ENCODE results near the gene ZNF837. TPM values are rescaled to one million over a fixed set of nuclear protein-coding genes. Genes with fewer than 3 reads are reported as not detected.
"Not testable (repeated sequence)": the region's sequence is repeated elsewhere in the genome, so short reads cannot be mapped to it uniquely, and the experiment has no call there.

ZNF837 gene
- total RNA-seq, 1 donor from 2014 or later: 1.5 TPM

DNA sequence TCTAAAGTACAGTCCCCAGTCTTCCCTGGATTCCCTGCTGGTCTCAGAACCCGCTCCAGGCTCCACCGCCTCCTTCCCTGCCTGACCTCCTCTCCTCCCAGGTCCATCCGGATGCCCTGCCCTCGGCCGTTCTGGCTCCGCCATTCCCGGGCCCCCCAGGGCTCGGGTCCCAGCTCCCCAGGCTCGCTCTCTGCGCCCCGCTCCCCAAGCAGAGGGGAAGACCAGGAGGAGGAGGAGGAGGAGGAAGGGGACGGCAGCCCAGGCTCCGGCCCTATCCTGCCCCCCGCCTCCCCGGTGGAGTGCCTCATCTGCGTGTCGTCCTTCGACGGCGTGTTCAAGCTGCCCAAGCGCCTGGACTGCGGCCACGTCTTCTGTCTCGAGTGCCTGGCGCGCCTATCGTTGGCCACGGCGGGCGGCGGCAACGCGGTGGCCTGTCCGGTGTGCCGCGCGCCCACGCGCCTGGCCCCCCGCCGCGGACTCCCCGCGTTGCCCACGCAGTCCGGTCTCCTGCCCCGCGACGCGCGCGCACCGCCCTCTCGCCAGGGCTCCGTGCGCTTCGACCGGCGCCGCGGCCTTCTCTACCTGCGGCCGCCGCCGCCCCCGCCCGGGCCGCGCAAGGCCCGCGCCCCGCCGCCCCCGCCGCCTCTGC lies 15.3 kb upstream of the ZNF837 start:
- no peak for DNase-seq

DNA sequence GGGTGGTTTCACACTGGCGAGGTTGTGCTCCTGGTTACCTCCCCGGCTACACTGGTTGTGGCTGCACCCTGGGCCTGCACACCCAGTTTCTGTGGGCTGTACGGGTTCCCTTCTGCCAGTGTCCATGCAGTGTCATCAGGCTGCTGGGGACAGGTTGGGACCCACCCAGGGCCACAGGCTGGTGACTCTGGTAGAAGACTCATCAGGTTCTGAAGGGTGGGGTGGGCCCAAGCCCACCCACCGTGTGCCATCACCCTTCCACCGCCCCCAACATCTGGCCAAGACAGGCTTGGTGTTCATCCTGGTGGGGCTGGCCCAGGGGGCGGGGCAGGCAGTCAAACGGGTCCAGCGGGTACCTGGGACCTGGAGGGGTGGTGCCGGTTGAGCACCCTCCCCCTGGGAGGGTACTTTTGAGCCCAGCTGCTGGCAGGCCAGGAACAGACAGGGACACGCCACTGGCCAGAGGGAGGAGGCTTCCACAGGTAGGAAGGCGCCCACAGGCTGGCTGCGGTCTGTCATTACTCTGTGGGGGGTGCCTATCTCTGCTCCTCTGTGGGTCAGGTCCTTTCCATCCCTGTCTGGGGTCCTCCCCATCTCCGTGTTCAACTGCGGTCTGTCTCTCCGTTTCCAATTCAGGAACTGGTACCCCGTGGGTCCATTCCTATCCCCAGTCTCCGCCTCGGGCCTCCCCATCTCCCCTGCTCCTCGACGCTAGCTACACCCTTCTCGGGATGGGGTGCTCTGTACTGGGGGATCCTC lies 14.6 kb upstream of the ZNF837 start, which contains the start of gene RNF225:
Gene RNF225, plus strand, starts transcription at position 437 of the 759 bp plus-strand sequence. CDS start 434 bp downstream, outside the sequence.
- no peak for DNase-seq

DNA sequence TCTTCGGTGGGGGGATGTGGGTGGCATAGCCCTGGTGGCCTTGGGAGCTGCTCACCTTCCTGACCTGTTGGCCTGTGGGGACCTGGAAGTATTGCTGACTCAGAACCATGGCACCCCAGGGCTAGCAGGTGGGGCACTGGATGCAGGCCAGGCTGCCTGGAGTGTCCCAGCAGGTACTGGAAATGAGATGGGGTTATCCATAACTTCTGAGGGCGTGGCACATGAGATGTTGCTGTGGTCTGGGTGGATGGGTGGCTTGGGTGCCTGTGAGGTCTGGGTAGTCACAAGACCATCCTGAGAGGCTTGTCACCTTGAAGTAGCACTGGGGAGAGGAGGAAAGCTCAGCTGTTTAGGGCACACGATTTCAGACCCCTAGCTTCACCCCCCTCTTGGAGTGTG lies 14.0 kb upstream of the ZNF837 start:
- DNase-seq: no peak

DNA sequence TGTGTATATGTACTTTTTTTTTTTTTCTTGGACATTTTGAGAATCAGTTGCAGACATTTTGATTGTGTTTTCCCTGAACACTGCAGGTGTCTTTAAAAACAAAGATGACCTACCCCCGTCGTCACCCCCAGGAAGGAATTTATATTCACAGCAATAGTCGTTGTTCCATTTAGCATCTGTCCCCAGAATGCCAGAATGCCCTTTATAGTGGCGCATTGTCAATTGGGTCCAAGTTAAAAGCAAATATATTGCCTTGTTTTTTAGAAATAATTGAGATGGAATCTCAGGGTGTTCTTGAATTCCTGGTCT lies 12.8 kb upstream of the ZNF837 start:
- no peak for DNase-seq

DNA sequence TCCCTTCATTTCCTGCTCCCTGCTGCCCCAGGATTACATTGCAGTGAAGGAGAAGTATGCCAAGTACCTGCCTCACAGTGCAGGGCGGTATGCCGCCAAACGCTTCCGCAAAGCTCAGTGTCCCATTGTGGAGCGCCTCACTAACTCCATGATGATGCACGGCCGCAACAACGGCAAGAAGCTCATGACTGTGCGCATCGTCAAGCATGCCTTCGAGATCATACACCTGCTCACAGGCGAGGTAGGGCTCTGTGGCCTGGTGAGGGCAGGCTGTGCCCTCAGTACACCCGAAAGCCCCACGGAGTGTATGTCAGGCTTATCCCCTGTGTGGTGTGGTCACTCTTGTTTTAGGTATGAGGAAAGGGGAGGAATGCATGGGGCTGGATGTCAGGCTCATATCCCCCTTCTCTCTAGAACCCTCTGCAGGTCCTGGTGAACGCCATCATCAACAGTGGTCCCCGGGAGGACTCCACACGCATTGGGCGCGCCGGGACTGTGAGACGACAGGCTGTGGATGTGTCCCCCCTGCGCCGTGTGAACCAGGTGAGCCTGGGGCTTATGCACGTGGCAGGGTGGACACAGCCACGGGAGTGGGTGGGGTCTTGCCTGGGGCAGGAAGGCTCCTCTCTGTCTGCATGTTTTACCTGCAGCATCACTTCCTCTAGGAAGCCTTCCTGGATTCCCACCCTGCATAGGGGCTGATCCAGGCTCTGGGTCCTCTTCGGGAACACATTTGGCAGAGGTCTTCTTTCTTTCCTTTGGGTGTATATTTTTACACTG lies 12.3 kb upstream of the ZNF837 start:
- no peak for DNase-seq

DNA sequence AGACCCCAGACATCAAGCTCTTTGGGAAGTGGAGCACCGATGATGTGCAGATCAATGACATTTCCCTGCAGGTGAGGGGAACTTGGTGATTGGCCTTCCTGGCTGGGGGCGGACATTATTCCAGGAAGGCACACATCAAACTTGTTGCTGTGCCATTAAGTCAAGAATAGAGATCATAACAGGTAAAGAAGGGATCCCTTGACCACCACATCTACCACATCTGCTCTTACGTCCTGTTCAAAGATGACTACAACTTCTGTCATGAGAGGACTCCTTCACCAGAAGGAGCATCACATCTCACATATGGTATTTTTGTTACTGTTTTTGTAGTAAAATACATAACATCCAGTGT lies 7.3 kb upstream of the ZNF837 start:
- no peak for DNase-seq

DNA sequence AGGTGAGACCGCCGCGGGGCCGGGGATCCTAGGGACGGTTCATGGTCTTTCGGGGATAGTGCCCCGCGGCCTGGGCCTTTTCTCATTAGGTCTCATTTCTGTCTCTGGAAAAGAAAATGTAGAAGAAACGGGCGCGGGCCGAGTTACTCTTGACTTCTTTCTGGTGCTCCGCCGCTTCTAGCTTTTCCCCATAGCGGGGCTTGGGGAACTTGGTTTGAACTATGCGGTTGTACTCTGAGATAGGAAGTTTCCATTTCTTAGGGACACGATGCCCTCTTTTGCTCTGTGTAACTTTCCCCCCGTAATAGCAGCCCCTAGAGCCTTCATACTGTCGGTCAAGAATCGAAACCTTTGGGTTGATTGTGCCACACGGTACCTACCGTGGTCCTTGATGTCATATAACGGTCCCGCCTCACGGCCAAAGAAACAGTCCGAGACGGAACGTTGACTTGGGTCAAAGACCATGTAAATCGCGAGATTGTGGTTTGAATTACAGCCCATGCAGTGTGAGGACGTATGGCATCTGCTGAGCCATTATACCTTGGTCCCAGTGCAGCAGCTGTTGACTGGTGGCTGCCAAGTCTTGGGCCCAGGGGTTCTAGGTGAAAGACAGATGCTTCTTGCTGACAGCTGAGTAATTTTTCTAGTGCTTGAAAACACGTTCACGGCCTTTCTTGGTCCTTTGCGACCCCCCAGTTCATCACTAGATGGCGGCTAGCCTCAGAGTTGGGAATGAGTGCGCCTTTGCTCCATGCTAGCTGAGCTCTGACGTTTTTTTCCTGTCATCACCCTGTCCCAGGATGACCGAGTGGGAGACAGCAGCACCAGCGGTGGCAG lies 6.7 kb upstream of the ZNF837 start:
- DNase-seq: no peak

DNA sequence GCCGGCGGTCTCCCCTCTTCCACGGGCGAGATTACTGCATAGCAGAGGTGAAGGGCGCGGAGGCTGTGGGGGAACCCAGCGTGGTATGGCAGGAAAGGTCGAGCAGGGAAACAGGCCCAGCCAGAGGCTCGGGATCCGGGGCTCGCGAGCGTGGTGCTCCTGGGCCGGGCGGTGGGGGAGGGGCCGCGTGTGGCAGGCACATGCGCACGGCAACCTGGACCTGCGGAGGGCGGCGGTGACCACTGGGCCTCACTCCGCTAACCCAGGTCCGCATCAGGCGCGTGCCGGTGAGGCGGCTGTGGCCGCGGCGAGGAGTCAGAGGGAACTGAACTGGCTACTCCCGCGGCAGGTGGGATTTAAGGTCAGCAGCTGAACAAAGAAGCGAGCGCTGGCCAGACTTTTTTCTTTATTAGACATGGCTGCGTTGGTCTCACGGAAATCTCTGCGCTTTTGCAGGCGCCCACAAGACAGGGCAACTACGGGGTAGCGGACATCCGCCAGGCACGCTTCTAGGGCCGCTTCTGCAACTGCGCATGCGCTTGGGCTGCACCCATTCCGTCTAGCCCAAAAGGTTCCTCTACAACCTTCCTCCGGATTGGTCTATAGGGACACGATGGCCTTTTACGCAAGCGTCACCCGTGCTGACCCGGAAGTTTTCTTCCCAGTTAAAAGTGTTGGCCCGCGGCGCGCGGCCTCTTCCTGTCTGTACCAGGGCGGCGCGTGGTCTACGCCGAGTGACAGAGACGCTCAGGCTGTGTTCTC lies 5.9 kb upstream of the ZNF837 start, which contains the start of gene RPS5:
Gene RPS5, plus strand, starts transcription at position 694 of the 762 bp plus-strand sequence. CDS start 869 bp downstream, outside the sequence.
- DNase-seq: peak; percentile 99

DNA sequence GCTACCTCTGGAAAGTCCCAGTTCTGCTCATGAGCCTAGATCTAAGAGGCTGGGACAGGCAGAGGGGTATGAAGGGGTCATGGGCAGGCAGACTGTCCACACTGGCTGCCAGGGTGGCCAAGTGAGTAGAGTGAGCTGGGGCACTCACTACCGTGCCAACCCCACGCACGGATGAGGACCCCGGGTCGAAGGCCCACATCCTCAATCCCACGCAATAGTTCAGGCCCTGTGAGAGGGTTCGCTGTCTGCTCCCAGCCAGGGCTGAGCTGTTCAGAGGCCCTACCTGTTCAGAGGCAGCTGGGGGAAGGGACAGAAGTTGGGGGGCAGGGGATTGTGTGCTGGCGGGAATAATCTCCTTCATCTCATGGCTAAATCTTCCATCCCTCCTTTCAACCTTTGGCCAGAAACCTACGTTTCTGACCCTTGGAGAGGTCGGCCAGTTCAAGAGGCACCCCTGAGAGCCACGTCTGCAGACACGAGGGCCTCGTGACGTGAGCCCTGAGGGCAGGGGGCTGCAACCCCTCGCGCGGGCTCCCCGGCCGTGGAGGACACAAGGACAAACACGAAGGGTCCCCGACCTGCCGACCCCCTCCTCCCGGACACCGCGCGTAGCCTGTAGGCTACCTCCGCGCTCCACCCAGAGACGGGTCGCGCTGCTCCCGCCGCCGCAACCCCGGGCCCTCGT lies 5.2 kb upstream of the ZNF837 start:
- no peak for DNase-seq

DNA sequence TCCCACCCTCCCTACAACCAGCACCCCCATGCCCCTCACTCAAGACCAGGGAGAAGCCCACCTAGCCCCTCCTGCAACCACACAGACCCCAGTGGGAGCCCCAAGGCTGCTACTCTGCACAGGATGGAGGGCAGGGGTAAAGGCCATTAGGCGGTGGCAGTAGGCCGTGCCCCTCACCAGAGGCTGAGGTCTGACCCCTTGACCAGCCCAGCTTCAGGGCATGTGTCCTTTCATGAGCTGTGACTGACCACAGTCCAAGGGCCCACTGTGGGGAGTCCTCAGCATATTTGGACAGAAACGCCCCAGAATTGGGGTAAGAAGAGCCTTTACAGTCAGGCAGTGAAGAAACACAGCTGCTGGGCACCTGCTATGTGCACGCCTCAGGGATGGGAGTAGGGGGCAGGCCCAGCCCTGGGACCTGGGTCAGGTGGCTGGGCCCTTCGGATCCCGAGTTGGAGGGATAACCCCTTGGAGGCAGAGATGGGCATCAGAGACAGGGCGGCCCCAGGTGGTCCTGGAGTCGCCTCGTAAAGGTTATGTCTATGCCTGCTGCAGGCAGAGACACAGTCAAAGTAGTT lies 4.6 kb upstream of the ZNF837 start:
- no peak for DNase-seq

DNA sequence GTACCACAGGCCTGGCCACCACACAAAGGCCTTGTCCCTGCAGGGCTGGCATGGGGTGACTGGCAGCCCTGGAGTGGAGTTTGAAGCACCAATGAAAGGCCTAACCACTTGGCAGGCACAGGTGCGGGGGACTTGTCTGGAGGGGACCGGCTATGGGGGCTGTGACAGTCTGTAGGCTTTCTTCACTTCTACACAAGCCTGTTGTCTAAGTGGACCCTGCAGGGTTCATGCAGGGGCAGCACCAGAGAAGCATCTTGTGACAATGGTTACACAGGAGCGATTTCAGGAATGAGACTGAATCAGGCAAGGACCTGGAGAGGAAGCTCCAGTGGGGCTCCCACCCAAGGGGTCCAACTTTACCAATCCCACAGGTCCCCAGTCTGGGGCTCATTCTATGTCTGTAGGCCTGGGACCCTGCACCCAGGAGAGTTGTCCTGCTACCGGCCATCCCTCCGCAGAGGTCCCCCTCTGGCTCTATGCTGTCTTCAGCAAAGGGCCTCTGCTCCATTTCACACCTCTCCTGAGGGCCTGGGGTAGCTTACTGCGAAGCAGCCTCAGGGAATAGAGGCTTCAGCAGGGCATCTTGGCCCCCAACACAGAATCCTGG lies 2.3 kb upstream of the ZNF837 start:
- no peak for DNase-seq

DNA sequence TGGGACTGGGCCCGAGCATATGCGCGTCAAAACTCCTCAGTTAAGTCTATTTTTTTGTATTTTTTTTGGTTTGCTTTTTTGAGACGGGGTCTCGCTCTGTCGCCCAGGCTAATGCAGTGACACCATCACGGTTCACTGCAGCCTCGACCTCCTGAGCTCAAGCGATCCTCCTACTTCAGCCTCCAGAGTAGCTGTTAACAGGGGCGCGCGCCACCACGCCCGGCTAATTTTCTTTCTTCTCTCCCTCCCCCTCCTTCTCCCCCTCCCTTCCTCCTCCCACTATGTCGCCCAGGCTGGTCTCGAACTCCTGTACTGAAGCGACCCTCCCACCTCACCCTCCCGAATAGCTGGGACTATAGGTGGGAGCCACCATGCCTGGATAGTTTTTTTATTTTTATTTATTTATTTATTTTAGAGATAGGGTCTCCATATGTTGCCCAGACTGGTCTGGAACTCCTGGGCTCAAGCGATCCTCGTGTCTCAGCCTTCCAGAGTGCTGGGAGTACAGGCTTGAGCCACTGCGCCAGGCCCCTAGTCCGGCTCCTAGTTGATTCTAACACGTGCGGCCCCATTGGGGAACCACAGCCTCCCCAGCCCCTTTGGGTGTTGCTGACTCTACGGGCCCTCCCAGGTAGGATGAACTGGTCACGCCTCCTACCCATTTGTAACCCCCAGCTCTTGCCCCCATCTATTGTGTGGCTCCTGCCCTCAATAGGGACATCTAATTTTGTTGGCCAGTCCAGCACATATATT lies 806 bp upstream of the ZNF837 start:
- DNase-seq: no peak

DNA sequence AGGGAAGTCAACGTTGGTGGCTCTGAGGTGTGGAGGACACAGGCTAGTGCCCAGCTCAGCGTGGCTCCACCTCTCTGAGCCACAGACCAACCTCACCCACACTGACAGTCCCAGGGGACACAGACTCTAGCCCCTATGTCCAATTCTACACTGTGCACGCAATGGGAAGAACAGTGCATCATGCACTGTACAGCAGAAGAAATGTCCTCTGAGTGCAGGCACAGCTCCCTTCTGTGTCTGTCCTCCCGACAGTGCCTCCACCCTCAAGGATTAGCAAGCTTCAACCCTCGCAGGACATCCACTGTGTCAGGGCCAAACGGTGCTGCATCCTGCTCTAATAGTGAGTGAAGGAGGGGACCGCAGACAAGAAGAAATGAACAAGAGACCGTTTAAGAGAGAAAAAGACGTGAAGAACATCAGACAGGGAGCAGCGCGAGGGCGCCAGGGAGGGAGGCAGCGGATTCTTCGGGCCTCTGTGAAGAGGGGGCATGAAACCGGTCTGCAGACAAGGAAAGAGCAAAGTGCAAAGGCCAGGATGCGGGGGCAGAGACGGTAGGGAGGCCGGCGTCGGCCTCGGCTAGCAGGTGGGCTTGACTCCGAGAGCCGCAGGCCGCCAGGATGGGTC lies 681 bp downstream of the ZNF837 start:
- DNase-seq: no peak

DNA sequence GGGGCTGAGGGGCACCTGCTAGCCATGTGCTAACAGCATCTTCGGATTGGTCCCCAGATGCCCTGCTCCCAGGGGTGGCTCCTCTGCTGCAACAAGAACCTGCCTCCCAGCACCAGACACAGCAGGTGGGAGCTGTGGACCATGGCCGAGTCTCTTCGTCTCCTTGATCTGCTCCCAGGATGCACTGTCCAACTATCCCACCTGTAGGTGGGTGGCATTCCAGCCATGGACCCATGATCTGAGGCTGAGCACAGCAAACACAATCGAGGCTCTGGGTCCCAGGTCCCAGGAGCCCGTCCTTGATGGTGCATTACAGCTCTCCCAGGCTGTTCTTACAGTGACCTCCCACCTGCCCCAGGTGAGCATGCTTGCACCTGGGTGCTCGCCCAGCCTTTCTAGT lies 1.6 kb downstream of the ZNF837 start:
- no peak for DNase-seq

DNA sequence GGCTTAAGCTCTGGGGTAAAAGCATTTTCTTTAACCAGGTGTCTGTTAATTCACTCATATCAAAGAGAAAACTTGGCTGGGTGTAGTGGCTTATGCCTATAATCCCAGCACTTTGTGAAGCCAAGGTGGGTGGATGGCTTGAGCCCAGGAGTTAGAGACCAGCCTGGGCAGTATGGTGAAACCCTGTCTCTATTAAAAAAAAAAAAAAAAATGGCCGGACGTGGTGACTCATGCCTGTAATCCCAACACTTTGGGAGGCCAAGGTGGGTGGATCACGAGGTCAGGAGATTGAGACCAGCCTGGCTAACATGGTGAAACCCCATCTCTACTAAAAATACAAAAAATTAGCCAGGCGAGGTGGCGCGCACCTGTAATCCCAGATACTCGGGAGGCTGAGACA lies 4.1 kb downstream of the ZNF837 start:
- DNase-seq: not testable (repeated sequence)

DNA sequence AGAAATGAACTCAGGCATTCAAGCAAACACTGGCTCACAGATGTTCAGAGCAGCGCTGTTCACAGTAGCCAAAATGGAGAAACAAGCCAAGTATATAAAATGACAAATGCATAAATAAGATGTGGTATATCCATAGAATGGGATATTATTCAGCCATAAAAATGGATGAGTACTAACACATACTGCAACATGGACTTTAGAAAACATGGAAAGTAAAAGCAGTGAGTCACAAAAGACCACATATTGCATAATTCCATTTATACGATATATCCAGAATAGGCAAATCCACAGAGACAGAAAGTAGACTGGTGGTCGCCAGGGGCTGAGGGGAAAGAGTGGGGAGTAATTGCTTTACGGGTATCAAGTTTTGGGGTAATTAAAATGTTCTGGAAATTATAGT lies 6.6 kb downstream of the ZNF837 start:
- DNase-seq: no peak

DNA sequence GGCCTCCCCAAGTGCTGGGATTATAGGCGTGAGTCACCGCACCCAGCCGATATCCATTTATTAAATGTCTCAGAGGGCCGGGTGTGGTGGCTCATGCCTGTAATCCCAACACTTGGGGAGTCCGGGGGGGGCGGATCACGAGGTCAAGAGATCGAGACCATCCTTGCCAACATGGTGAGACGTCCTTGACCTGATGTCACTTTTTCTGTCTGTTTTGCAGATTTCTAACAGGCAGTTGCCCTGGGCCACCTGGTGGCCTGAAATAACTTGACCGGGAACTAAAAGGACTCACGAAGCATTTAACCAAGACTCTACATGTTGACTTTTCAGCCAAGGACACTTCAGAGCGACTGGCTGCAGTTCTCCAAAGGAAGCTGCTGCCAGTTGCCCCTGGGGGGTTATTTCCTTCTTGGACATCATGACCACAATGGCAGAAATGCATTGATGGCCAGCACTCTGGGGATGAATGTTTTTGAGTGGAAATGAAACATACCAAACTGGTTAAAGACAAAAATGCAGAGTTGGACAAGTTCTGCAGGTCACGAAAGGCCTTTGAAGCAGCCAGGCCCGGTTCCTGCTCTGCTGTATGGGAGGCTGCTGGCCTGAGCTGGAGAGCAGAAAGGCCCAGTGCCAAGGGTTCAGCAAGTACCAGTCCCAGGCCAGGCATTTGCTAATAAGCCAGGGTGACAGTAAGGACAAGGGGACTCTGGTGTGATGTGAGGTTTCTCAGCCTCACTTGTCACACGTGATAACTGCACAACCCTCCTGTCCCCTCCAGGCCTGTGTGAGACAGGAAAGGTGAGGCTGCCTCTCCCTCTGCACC lies 8.3 kb downstream of the ZNF837 start:
- no peak for DNase-seq

Measured in tongue (tissue), 2 donors.